ENCODE results near the gene HIGD2A.
"Not testable (repeated sequence)": the region's sequence is repeated elsewhere in the genome, so short reads cannot be mapped to it uniquely, and the experiment has no call there.

The HIGD2A gene

GRCh38 chr5:176394881-176395675 lies 6.5 kb downstream of the HIGD2A start:
- no peak for DNase-seq (ENCODE audit: low read depth, low spot score)

DNA sequence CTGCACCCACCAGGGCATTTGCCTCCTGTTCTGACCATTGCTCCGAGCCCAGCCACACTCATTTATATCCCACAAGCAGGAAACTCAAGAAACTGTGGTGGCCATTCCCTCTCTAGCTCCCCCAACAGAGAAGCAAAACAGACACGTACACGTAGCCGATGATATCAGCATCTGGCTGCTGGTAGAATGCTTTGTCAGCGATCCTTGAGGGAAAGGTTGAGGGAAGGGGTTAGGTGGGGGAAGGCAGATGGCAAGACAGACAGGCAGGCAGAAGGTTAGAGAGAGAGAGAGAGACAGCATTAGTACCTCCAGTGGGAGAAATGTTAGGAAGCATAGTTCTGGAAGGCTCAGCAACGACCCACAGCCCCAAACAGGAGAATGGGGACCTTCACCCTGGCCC lies 7.8 kb downstream of the HIGD2A start:
- no peak for DNase-seq (ENCODE audit: low read depth, low spot score)

DNA sequence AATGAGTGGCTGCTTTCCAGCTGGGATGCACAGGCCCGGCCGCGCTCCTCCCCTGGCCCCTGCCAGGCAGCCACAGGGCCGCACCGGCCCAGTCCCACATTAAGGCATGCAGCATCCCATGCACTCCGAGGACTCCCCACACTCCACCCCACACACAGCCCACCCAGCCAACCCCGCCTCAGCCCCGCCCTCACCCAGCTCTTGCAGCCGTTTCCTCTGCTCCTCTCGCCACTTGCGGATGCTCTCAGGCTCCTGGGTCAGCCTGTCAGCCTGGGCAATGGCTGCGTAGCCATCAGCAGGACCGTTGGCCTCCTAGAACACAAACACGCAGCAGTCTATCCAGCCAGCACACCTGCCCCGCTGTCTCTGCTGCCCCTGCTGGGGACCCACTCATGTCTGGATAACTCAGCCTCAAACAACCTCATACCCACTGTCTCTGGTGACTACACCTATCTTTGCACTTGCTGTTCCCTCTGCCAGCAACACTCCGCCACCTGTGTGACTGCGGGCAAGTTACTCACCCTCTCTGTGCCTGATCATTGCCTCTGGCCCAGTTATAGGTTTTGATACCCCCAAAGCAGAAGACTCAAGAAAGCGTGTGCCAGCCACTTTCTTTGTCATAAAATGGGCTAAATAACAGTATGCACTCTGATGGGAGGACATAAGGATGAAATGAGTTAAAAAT lies 9.3 kb downstream of the HIGD2A start:
- no peak for DNase-seq (ENCODE audit: low read depth, low spot score)

DNA sequence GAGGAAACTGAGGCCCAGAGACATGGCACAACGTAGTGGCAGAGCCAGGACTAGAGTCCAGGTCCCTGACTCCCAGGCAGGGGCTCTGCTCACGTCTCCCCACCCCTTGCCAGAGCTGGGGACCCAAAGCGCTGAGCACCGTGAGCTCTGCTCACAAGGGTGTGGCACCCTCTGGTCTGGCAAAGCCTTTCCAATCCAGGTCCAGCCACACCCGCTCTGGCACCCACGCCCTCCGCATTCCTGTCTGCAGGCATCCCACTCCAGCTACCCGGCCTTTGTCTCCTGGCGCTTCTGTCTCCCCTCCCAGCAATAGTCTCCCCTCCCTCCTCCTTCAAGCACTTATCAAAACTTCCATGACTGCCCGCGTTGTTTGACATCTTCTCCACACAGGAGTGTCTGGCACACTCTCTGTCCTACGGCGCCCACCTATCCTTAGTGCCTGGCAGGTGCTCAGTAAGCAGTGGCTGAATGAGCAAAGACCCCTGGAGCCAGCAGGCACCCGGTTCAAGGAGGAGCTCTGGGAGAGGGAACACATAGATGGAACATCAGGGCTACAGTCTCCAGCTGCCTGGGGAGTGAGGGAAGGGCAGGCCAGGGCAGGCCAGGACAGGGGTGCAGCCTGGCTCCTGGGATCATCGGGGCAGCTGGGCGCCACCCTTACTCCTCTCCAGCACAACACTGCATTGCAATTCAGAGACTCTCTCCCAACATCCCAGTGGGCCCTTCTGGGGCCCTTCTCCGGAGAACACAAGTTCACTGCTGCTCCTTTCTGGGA lies 12.0 kb downstream of the HIGD2A start:
- DNase-seq (ENCODE audit: low read depth, low spot score) = no peak

GRCh38 chr5:176401281-176402205 lies 13.0 kb downstream of the HIGD2A start:
- no peak for DNase-seq (ENCODE audit: low read depth, low spot score)

DNA sequence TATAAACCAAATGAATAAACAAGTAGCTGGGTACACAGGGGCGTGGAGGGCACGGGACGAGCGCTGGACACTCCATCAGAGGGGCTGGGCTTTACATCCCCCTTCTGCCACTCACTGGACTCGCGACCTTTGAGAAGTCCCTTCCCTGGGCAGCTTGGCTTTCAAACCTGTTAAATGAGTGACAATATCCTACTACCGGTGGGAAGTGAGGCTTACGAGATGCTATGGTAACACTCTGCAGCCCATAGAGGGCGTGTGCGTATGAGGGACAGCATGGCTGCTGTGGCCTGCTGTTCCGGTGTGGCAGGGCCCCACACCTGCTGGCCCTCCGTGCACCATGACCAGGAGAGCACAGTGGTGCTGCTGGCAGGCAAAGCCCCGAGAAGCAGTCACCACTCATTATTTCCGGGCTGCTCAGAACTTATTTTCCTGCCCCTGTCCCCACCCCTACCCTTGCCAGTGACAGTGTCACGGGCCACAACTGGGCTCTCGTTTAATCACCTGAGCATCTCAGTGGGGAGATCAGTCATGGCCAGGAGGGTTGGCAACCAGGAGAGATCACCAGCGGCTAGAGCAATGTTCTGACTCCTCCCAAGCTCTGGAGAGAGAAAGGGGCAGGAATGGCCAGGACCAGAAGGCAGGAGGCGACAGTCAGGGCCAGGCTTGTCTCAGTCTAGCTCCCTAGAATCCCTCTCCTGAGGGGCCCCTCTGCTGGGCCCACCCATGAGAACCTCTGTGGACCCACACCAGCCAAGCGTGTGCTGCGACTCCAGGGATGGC lies 17.3 kb downstream of the HIGD2A start:
- no peak for DNase-seq (ENCODE audit: low read depth, low spot score)

- no peak for DNase-seq (ENCODE audit: low read depth, low spot score)
These were observed 18.0 kb downstream of the HIGD2A start for GRCh38 chr5:176406436-176407052.

DNA sequence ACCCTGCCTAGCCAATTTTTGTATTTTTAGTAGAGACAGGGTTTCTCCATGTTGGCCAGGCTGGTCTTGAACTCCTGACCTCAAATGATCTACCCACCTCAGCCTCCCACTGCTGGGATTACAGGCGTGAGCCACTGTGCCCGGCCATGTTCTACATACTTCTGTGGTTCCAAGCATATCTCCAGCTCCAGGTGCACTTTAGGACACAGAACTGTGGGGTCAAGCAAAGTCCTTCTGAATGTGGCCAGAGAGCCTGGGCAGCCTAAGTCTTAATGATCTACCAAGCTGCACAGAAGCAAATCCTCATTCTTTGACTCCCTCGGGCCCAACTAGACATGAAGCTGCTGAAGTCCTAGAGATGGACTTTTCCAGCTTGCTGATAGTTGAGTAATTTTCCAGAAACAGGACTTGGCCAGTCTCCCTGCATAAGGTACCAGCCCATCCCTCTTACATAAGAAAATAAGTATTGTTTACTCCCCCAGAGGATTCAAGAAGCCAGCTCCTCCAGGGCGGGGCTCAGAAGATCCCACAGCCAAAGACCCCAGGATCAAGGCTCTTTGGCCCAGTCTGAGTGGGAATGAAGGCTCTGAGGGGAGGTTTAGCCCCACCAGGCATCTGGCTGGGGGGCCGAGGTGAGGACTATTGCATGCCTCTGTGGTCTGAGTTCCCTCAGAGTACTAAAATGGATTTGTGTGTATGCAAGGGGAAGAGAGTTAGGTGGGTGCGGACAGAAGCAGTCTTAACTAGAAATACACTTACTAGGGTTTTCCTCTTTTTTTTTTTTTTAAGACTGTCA lies 19.1 kb downstream of the HIGD2A start:
- no peak for DNase-seq (ENCODE audit: low read depth, low spot score)

- DNase-seq (ENCODE audit: low read depth, low spot score) = not testable (repeated sequence)
These were observed 19.7 kb downstream of the HIGD2A start for GRCh38 chr5:176408252-176408573.

- DNase-seq (ENCODE audit: low read depth, low spot score) = no peak
These were observed 20.0 kb downstream of the HIGD2A start for GRCh38 chr5:176408590-176408989.

- no peak for DNase-seq (ENCODE audit: low read depth, low spot score)
These were observed 21.2 kb downstream of the HIGD2A start for GRCh38 chr5:176409765-176410164.

DNA sequence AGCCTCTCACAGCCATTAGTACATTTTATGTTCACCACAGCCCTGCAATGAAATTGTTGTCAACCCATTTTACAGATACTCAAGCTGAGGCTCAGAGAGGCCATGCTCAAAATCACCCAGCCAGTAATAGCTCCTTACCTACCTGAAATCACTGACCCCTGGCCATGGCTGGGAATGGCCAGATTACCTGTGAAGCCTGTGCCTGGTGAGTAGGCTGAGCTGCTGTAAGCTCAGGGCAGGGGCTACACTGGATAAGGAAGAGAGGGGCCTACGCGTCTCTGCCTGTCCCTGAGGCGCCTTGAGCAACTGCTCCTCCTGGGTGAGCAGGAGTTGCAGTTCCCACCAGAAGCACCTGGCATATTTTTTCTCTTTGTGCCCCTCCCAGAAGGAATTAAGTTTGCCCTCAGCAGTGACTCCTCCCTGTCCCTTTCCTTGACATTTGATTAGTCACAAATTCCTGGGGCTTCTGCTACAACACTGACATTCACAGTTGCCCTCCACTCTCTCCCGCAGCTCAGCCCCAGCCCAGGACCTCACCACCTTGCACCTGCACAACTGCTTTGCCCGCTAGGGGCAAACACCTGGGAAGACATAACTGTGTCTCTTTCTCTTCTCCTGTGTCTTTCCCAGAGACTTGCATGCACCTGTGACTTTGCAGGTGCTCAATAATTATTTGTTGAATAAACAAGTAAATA lies 22.1 kb downstream of the HIGD2A start:
- no peak for DNase-seq (ENCODE audit: low read depth, low spot score)

- DNase-seq (ENCODE audit: low read depth, low spot score) = no peak
These were observed 24.1 kb downstream of the HIGD2A start for GRCh38 chr5:176412517-176413254.

GRCh38 chr5:176413255-176413565 lies 24.7 kb downstream of the HIGD2A start:
- peak; percentile 32 for DNase-seq (ENCODE audit: low read depth, low spot score)

- DNase-seq (ENCODE audit: low read depth, low spot score) = no peak
These were observed 25.2 kb downstream of the HIGD2A start for GRCh38 chr5:176413709-176414191.

GRCh38 chr5:176414704-176415103 lies 26.2 kb downstream of the HIGD2A start:
- no peak for DNase-seq (ENCODE audit: low read depth, low spot score)

DNA sequence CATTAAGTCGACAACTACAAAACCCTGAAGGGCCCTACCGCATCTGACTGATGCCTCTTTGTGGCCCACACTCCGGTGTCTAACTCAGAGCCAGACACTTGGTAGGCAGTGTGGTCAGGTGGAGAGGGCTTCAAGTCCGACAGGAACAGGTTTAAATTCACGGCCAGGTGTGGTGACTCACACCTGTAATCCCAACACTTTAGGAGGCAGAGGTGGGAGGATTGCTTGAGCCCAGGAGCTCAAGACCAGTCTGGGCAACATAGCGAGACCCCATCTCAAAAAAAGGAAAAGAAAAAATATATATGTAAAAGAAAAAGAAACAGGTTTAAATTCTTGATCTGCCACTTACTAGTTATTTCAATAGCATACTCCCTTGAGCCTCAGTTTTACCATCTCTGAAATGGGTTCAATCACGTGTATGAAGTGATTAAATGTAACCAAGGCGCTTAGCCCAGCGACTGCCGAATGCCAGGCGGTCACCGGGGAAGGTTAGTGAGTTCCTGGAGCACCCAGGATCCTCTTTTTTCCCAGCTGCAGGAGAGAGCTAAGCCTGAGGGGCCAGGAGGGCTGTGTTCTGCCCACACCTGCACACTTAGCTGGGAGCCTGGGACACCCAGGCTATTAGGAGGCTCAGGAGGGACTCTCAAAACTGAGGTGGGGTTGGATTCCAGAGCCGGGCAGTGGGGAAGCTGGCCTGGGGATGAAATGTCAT lies 26.8 kb downstream of the HIGD2A start:
- no peak for DNase-seq (ENCODE audit: low read depth, low spot score)
